GM03348 (cell line): Measurements from ENCODE around the gene BCOR.

Experiments
- DNase-seq: peaks from one replicate; pipeline ENCODE4 v3.0.0; 2012; ENCODE audit warnings: low spot score

The BCOR gene

DNA sequence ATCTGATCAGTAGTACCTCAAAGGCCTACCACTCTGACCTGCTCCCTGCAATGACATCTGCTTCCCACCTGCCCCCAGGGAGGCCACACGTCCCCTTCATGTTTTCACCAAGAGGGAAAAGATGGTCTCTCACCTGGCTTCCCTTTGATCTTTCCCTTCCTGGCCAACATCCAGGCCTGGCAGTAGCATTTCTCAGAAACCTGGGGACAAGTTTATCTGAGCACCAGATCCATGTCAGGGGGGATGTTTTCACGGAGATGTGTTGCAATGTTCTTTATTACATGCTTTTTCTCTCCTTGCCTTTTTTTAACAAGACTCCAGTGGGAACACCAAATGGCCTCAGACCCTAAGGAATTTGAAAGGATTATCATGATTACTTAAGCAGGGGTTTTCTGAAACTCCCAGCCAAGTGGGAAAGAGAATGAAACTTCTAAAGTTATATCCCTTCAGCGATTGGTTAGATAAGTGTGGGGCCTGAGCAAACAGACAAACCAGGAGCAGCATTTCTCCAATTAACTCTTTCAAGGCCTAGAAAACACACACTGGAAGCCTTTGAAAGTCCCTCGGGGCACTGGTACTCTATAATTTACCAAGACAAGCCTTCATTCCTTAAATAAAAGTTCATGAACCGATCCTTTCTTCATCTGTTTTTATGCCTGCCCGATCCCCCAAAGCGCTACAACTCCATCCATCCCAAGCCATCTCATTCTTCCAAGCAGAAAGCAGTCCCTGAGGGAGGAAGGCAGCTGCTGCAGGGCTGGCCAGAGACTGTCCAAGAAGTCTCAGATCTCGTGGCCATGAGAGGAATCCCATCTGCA is 94.1 kb downstream of the BCOR start:
- no peak for DNase-seq

DNA sequence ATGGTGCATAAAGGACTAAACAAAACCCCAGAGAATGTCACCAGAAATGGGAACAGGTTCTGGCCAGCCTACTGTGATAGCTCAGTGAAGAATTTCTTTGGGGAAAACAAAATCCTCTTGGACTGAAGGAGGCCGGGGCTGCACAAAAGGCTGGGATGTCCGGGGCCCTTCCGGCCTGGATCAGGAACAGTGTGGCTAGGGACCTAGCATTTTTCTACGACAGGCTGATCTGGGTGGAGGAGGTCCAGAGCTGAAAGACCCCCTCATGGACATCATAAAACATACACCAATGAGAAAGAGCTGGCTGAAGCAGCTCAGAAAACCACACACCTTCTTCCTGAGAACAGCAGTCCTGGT is 94.7 kb downstream of the BCOR start:
- DNase-seq: no peak
